Endothelial cell of umbilical vein (primary cell): ENCODE results near the gene SPHK2. TPM values are rescaled to one million over a fixed set of nuclear protein-coding genes. Genes with fewer than 3 reads are reported as not detected.
A peak's percentile ranks its signal among the peaks of the same experiment; 100 is the strongest.

Experiments used
- BruUV-seq: library from RNA; stranded (reverse); fragments of 400-500 nt; replicated peaks from 2 replicates; lab custom pipeline; 2021; lab: Mats Ljungman, UMichigan
- CTCF ChIA-PET: fragments of 300-600, 350-600 bp; sonication (Branson Sonifier 250); formaldehyde crosslinking; loops from one replicate; lab custom pipeline; 2021; ENCODE audit warnings: antibody characterized with exemption, inconsistent platforms; lab: Charles Lee
- POLR2A ChIA-PET: fragments of 300-600, 350-600 bp; sonication (Branson Sonifier 250); formaldehyde crosslinking; loops from one replicate; lab custom pipeline; 2021; ENCODE audit warnings: antibody characterized with exemption, inconsistent platforms; lab: Charles Lee
- DNase-seq: peaks from one replicate; pipeline ENCODE4 v3.0.0-alpha.2; 2011; ENCODE audit warnings: low read depth, low spot score
- FAIRE-seq: peaks from 2 replicates; lab custom pipeline; 2011; peaks lifted over from hg19 to GRCh38; lab: Jason Lieb, UNC
- H2AFZ ChIP-seq: 2 replicates; pipeline ENCODE4 v1.6.0; 2012; ENCODE audit warnings: low read depth, low read length, control low read depth, inconsistent platforms
- H3K27ac ChIP-seq: 2 replicates; pipeline ENCODE4 v1.5.1; 2011; ENCODE audit warnings: low read depth, mild to moderate bottlenecking, control low read depth, low read length, moderate library complexity; ENCODE audit not compliant: insufficient read depth
- H3K27me3 ChIP-seq, 2 experiments: 2 replicates each; pipeline versions ENCODE4 v1.6.0 to v1.6.1; 2011; ENCODE audit warnings: low read length in 2 of 2, mixed read lengths in 1 of 2; ENCODE audit not compliant: control insufficient read depth in 2 of 2, insufficient read depth in 2 of 2
- H3K36me3 ChIP-seq, 2 experiments: 2 replicates in 1 of 2; 3 replicates in 1 of 2; pipeline ENCODE4 v1.5.1; 2011; ENCODE audit warnings: low read length in 2 of 2, mild to moderate bottlenecking in 1 of 2, moderate library complexity in 1 of 2; ENCODE audit not compliant: control insufficient read depth in 2 of 2, insufficient read depth in 2 of 2; ENCODE audit errors: extremely low read depth in 1 of 2
- H3K4me1 ChIP-seq: 3 replicates; pipeline ENCODE4 v1.5.1; 2011; ENCODE audit warnings: mild to moderate bottlenecking, low read length; ENCODE audit not compliant: control insufficient read depth, insufficient read depth; ENCODE audit errors: extremely low read depth
- H3K4me2 ChIP-seq: 2 replicates; pipeline ENCODE4 v1.6.1; 2011; ENCODE audit warnings: low read length, control low read depth, mixed read lengths; ENCODE audit not compliant: insufficient read depth
- H3K4me3 ChIP-seq, 3 experiments: fragments of 200-600 bp in 1 of 3; sonication (generic), shearing (Covaris generic) in 1 of 3; replicated peaks in 1 of 3; 2 replicates each; pipeline ENCODE4 v1.5.1; 2011 to 2016; ENCODE audit warnings: control low read depth in 3 of 3, low read length in 3 of 3, mild to moderate bottlenecking in 2 of 3, inconsistent platforms in 1 of 3, low read depth in 1 of 3, moderate library complexity in 1 of 3; ENCODE audit not compliant: insufficient read depth in 1 of 3
- H3K79me2 ChIP-seq: 2 replicates; pipeline ENCODE4 v1.6.0; 2012; ENCODE audit warnings: low read length, inconsistent platforms; ENCODE audit not compliant: control insufficient read depth, insufficient read depth
- H3K9ac ChIP-seq: replicated peaks from 2 replicates; pipeline ENCODE3; 2011; ENCODE audit warnings: low read length, control low read depth; ENCODE audit not compliant: insufficient read depth; ENCODE audit errors: extremely low read depth
- H3K9me1 ChIP-seq: replicated peaks from 3 replicates; pipeline ENCODE4 v1.6.0; 2011; ENCODE audit warnings: mild to moderate bottlenecking, low read length; ENCODE audit not compliant: control insufficient read depth, insufficient read depth; ENCODE audit errors: extremely low read depth
- H3K9me3 ChIP-seq: replicated peaks from 2 replicates; pipeline ENCODE4 v1.5.1; 2012; ENCODE audit warnings: low read length, inconsistent platforms; ENCODE audit not compliant: control insufficient read depth, insufficient read depth
- H4K20me1 ChIP-seq: replicated peaks from 2 replicates; pipeline ENCODE3; 2011; ENCODE audit warnings: mild to moderate bottlenecking, low read length; ENCODE audit not compliant: control insufficient read depth, insufficient read depth; ENCODE audit errors: extremely low read depth
- FOS ChIP-seq: IDR thresholded peaks from 2 replicates; pipeline ENCODE4 v1.6.1; 2011; ENCODE audit warnings: mild to moderate bottlenecking, low read length, moderate library complexity, borderline replicate concordance; ENCODE audit not compliant: insufficient read depth
- GATA2 ChIP-seq: IDR thresholded peaks from 2 replicates; pipeline ENCODE4 v1.7.0; 2011; ENCODE audit warnings: low read depth, mild to moderate bottlenecking, moderate library complexity, mixed read lengths, low read length; ENCODE audit not compliant: insufficient read length, insufficient read depth
- MAX ChIP-seq: IDR thresholded peaks from 2 replicates; pipeline ENCODE4 v1.6.1; 2011; ENCODE audit not compliant: insufficient read depth, insufficient read length
- POLR2A ChIP-seq: IDR thresholded peaks from 2 replicates; pipeline ENCODE4 v1.6.1; 2012; ENCODE audit warnings: low read depth, mild to moderate bottlenecking, control low read depth, low read length
- POLR2AphosphoS5 ChIP-seq: IDR thresholded peaks from 2 replicates; pipeline ENCODE4 v1.6.1; 2012; ENCODE audit warnings: low read depth, mild to moderate bottlenecking, control low read depth, low read length, moderate library complexity; ENCODE audit not compliant: insufficient read depth
- dilution Hi-C: fragments of 300-500 bp; cut with MboI; formaldehyde crosslinking; loops from one replicate; pipeline ENCODE4 v1.15.0; 2019; ENCODE audit warnings: low sequenced_read_pairs; ENCODE audit not compliant: extremely low pct_ligation_motif_present
- intact Hi-C: fragments of 100-400 bp; cut with micrococcal nuclease; formaldehyde crosslinking; loops from one replicate; pipeline ENCODE4 v1.10.0; 2022
- polyA plus RNA-seq, 4 experiments: library from polyadenylated mRNA; depleted of rRNA in 3 of 4; stranded (reverse) in 3 of 4; unstranded in 1 of 4; fragments of >200 nt; gene quantifications; 2 replicates each; pipeline versions ENCODE4 v1.2.1 to v1.2.3, GENCODE V29; 2011 to 2012; ENCODE audit warnings: missing spikeins in 1 of 4
- total RNA-seq: library from RNA; stranded (reverse); gene quantifications from 2 replicates; pipeline ENCODE4 v1.2.3, GENCODE V29; 2021

SPHK2 gene
- total and polyA plus RNA-seq, 2 donors (not counting 3 experiments of a cell fraction or from before 2014, with no cell fraction given): 20.2 to 31.1 TPM

GRCh38 chr19:48614436-48615230 is 4.7 kb upstream of the SPHK2 start, which contains the start of gene FAM83E:
TSS of gene FAM83E (minus strand) at chr19:48615076. CDS start at chr19:48613372, 1,704 bp downstream.
- DNase-seq: no peak
- Histone ChIP-seq H3K4me1 (peaks cover 18% of the 10 kb centered on the region), H2AFZ (no peak within 1 kb of the TSS), H3K79me2 (peaks cover 34% of the 10 kb centered on the region), H3K27me3 (no peaks in the 10 kb centered on the region), H3K4me3 (no peak within 1 kb of the TSS), H3K9ac (no peak within 1 kb of the TSS), H3K36me3 (peaks cover 19 to 24% of the 10 kb centered on the region in 2 experiments), H3K4me2 (no peak within 1 kb of the TSS), H3K9me1 (no peaks in the 10 kb centered on the region), H3K27ac (no peak within 1 kb of the TSS), H3K9me3 (no peaks in the 10 kb centered on the region), H4K20me1 (no peaks in the 10 kb centered on the region)
- BruUV-seq: no TSS peak
- dilution Hi-C loops: no loop called here
- FAIRE-seq: peak; percentile 33
- TF ChIP-seq FOS (no peak), POLR2AphosphoS5 (no peak), POLR2A (peak; percentile 17)
- ChIA-PET POLR2A (no interaction called here), CTCF (no interaction called here)
- intact Hi-C loops: no loop called here

GRCh38 chr19:48615231-48616040 is 3.9 kb upstream of the SPHK2 start:
- FAIRE-seq (no peak), DNase-seq (no peak)
- intact Hi-C loops: no loop called here
- Histone ChIP-seq H4K20me1 (no peaks in the 10 kb centered on the region), H3K79me2 (peaks cover 38% of the 10 kb centered on the region), H3K9me3 (no peaks in the 10 kb centered on the region), H3K4me1 (peaks cover 25% of the 10 kb centered on the region), H3K36me3 (peaks cover 19 to 24% of the 10 kb centered on the region in 2 experiments), H3K9me1 (no peaks in the 10 kb centered on the region), H2AFZ (no peak overlapping the region), H3K27ac (no peak overlapping the region), H3K27me3 (no peaks in the 10 kb centered on the region), H3K9ac (no peak overlapping the region), H3K4me2 (no peak overlapping the region), H3K4me3 (no peak overlapping the region)
- BruUV-seq: no TSS peak
- ChIA-PET CTCF (no interaction called here), POLR2A (no interaction called here)
- dilution Hi-C loops: no loop called here
- TF ChIP-seq MAX (no peak), GATA2 (no peak), POLR2A (no peak), FOS (no peak)
